MM.1S (cell line): ENCODE results near the gene FMN2.

Experiments
- EZH2 ChIP-seq: fragments of 300-600 bp; sonication (generic); optimal IDR thresholded peaks from 2 replicates; pipeline ENCODE3; 2017; ENCODE audit warnings: low read depth, mild to moderate bottlenecking, antibody characterized with exemption, low read length, mixed read lengths
- TF ChIP-seq, protein P1 (sequence below): fragments of 300-600 bp; sonication (generic); IDR thresholded peaks from 2 replicates; pipeline ENCODE4 v1.5.1; 2016; ENCODE audit warnings: antibody characterized with exemption, low read length, mixed read lengths

- TF ChIP-seq, protein P1, sequence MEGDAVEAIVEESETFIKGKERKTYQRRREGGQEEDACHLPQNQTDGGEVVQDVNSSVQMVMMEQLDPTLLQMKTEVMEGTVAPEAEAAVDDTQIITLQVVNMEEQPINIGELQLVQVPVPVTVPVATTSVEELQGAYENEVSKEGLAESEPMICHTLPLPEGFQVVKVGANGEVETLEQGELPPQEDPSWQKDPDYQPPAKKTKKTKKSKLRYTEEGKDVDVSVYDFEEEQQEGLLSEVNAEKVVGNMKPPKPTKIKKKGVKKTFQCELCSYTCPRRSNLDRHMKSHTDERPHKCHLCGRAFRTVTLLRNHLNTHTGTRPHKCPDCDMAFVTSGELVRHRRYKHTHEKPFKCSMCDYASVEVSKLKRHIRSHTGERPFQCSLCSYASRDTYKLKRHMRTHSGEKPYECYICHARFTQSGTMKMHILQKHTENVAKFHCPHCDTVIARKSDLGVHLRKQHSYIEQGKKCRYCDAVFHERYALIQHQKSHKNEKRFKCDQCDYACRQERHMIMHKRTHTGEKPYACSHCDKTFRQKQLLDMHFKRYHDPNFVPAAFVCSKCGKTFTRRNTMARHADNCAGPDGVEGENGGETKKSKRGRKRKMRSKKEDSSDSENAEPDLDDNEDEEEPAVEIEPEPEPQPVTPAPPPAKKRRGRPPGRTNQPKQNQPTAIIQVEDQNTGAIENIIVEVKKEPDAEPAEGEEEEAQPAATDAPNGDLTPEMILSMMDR = no peak
- TF ChIP-seq EZH2 = no peak
Observed at GRCh38 chr1:240516069-240516468, 424.4 kb downstream of the FMN2 start.
